Stimulated activated CD8-positive, alpha-beta memory T cell treated with anti-CD3 and anti-CD28 coated beads, Interleukin-4, amount 100 ng/mL, for 24 hours (primary cell): ENCODE measurements around the gene MAPRE3.

ENCODE experiments used
- DNase-seq: peaks from one replicate; pipeline ENCODE4 v3.0.0-alpha.2; 2020; ENCODE audit warnings: low read depth

MAPRE3 gene

GRCh38 chr2:27014771-27015433 is 44.5 kb downstream of the MAPRE3 start:
- DNase-seq, result no peak

- peak; percentile 24 for DNase-seq
These were observed 46.4 kb downstream of the MAPRE3 start for GRCh38 chr2:27016801-27017325.

GRCh38 chr2:27018142-27018541 is 47.7 kb downstream of the MAPRE3 start:
- no peak for DNase-seq

- no peak for DNase-seq
These were observed 49.0 kb downstream of the MAPRE3 start for GRCh38 chr2:27019459-27019858.

- no peak for DNase-seq
These were observed 49.8 kb downstream of the MAPRE3 start for GRCh38 chr2:27019931-27020855.

- no peak for DNase-seq
These were observed 51.0 kb downstream of the MAPRE3 start for GRCh38 chr2:27021253-27022049.

- DNase-seq, result no peak
These were observed 53.3 kb downstream of the MAPRE3 start for GRCh38 chr2:27023740-27024139.

- no peak for DNase-seq
These were observed 53.8 kb downstream of the MAPRE3 start for GRCh38 chr2:27024188-27024587.

GRCh38 chr2:27024812-27025211 is 54.4 kb downstream of the MAPRE3 start:
- no peak for DNase-seq

GRCh38 chr2:27025281-27025800 is 54.9 kb downstream of the MAPRE3 start:
- no peak for DNase-seq

- DNase-seq, result no peak
These were observed 55.7 kb downstream of the MAPRE3 start for GRCh38 chr2:27025861-27026851.

GRCh38 chr2:27027211-27027651 is 56.8 kb downstream of the MAPRE3 start:
- DNase-seq, result no peak

GRCh38 chr2:27029051-27029450 is 58.6 kb downstream of the MAPRE3 start:
- no peak for DNase-seq

- peak; percentile 77 for DNase-seq
These were observed 62.2 kb downstream of the MAPRE3 start, which contains the start of gene TMEM214 for GRCh38 chr2:27032495-27033252. Gene TMEM214, plus strand, starts transcription at chr2:27032965. Its CDS starts 51 bp downstream, at chr2:27033016.

GRCh38 chr2:27033253-27033852 is 62.9 kb downstream of the MAPRE3 start:
- DNase-seq, result no peak

- DNase-seq, result no peak
These were observed 67.6 kb downstream of the MAPRE3 start for GRCh38 chr2:27038012-27038411.

- DNase-seq, result no peak
These were observed 68.3 kb downstream of the MAPRE3 start for GRCh38 chr2:27038631-27039339.

GRCh38 chr2:27039426-27039825 is 69.0 kb downstream of the MAPRE3 start:
- DNase-seq, result no peak

GRCh38 chr2:27039871-27040270 is 69.4 kb downstream of the MAPRE3 start:
- DNase-seq, result no peak
